Panc1 (cell line): ENCODE measurements around the gene IGSF11.

ENCODE experiments used
- CTCF ChIP-seq: fragments of 450-650 bp; IDR thresholded peaks from 2 replicates; pipeline ENCODE4 v1.5.1; 2017; ENCODE audit warnings: mild to moderate bottlenecking
- POLR2AphosphoS5 ChIP-seq: IDR thresholded peaks from 2 replicates; pipeline ENCODE4 v1.6.1; 2012; ENCODE audit warnings: mild to moderate bottlenecking, low read depth, low read length, moderate library complexity
- REST ChIP-seq, 2 experiments: IDR thresholded peaks; 2 replicates each; pipeline ENCODE4 v1.6.1; 2011 to 2012; ENCODE audit warnings: low read depth in 2 of 2, control low read depth in 1 of 2, low read length in 1 of 2, mild to moderate bottlenecking in 1 of 2, moderate library complexity in 1 of 2; ENCODE audit not compliant: insufficient read depth in 1 of 2
- SIN3A ChIP-seq: IDR thresholded peaks from 2 replicates; pipeline ENCODE4 v1.6.1; 2012; ENCODE audit warnings: low read depth, mild to moderate bottlenecking, low read length, moderate library complexity, borderline replicate concordance; ENCODE audit not compliant: insufficient read depth
- TCF7L2 ChIP-seq: IDR thresholded peaks from 2 replicates; pipeline ENCODE4 v1.6.1; 2011; ENCODE audit warnings: mild to moderate bottlenecking, low read depth, low read length, inconsistent platforms

GRCh38 chr3:118963711-118964110 lies 70.9 kb downstream of the IGSF11 start:
- TF ChIP-seq CTCF, result no peak
- no peak for TF ChIP-seq TCF7L2
- TF ChIP-seq REST (IDR thresholded peaks at IDR 0.05; ENCODE audit: insufficient read depth in 1 of 2, low read depth in 2 of 2, low read length in 1 of 2), result no peak
- TF ChIP-seq SIN3A, result no peak
- TF ChIP-seq POLR2AphosphoS5, result no peak
